Measurements from ENCODE around the gene EFNA5.

Gene EFNA5

DNA sequence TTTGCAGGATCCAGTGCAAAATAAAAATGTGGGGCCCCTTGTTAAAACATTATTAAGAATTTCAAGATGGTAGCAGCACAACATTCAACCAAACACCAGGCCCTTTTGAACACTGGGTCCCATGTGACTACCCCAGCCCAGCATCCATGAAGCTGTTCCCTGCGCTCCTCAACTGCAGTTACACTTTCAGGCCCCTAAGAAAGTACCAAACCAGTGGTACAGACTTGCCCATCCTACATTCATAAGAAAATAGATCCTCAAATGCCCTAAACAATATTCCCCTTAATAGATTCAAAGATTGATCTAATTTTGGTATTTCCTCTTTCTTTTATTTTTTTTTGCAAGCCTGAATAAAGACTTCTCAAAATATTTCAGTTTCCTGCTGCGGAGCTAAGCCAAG lies 201.7 kb downstream of the EFNA5 start:
- H3K4me3 ChIP-seq (ENCODE audit: low read depth, low read length) = no peak overlapping the region
- TF ChIP-seq, protein P1, sequence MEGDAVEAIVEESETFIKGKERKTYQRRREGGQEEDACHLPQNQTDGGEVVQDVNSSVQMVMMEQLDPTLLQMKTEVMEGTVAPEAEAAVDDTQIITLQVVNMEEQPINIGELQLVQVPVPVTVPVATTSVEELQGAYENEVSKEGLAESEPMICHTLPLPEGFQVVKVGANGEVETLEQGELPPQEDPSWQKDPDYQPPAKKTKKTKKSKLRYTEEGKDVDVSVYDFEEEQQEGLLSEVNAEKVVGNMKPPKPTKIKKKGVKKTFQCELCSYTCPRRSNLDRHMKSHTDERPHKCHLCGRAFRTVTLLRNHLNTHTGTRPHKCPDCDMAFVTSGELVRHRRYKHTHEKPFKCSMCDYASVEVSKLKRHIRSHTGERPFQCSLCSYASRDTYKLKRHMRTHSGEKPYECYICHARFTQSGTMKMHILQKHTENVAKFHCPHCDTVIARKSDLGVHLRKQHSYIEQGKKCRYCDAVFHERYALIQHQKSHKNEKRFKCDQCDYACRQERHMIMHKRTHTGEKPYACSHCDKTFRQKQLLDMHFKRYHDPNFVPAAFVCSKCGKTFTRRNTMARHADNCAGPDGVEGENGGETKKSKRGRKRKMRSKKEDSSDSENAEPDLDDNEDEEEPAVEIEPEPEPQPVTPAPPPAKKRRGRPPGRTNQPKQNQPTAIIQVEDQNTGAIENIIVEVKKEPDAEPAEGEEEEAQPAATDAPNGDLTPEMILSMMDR (IDR thresholded peaks at IDR 0.05; ENCODE audit: low read depth, low read length) = no peak
- no peak for DNase-seq (ENCODE audit: low read depth, low spot score)
- in situ Hi-C loops (cut with HindIII; ENCODE audit: low sequenced_read_pairs) = no loop called here

DNA sequence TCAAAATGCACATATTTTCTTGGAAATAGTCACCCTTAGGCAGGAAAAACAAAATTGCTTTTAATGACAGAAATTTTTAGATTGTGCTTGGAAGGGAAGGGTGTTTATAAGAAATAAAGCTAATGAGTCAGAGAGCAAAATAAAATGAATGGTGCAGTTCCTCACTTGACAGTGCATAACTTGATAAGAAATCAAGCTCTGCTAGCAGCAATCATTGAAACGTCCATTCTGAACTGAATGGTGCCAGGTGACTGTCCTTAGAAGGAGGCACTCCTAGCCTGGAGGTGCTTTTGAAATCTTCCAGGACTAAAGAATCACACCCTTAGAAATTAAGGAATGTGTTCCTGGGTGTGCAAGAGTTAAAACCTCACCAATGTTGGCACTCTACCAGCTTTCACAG lies 202.5 kb downstream of the EFNA5 start:
- no peak overlapping the region for H3K4me3 ChIP-seq (ENCODE audit: low read depth, low read length)
- in situ Hi-C loops (cut with HindIII; ENCODE audit: low sequenced_read_pairs) = no loop called here
- TF ChIP-seq, protein P1 (IDR thresholded peaks at IDR 0.05; ENCODE audit: low read depth, low read length) = no peak
- no peak for DNase-seq (ENCODE audit: low read depth, low spot score)

DNA sequence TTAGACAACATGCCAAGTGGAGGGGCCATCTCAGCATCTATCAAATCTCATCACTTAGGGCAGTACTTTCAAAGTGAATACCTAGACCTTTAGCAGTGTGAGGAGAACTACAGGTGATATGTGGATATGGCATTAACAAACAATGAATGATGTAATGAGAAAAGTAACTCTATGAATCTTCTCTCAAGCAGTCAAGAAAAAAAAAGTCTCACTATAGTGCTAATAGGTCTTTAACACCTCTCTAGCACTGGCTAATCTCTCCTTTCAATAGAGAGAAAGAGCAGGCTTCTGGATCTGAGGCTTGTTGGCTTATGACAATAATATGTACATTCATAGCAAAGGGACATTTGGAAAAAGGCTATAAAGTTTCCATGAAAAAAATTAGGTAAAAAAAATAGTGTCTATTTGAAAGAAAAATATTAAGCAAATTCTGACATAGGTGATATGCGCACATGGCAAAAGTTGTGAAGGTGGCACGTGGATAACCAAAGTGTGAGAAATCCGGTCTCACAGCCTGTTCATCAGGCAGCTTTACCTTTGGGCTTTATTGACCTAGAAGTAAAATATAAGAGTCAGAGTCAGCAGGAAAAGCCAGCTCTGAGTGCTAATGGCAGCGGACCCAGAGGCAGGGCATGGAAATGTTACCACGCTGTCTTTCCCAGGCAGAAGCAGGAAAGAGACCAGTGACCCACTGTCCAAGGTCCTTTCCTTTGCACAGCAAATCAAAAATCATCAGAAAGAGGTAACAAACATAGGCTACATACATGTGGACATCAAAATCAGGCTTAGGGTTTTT lies 203.4 kb downstream of the EFNA5 start:
- TF ChIP-seq, protein P1 (IDR thresholded peaks at IDR 0.05; ENCODE audit: low read depth, low read length) = no peak
- H3K4me3 ChIP-seq (ENCODE audit: low read depth, low read length) = no peak overlapping the region
- in situ Hi-C loops (cut with HindIII; ENCODE audit: low sequenced_read_pairs) = no loop called here
- DNase-seq (ENCODE audit: low read depth, low spot score) = no peak

GRCh38 chr5:107466233-107466769 lies 204.4 kb downstream of the EFNA5 start:
- no peak overlapping the region for H3K4me3 ChIP-seq (ENCODE audit: low read depth, low read length)
- peak; percentile 80 for DNase-seq (ENCODE audit: low read depth, low spot score)
- TF ChIP-seq, protein P1 (IDR thresholded peaks at IDR 0.05; ENCODE audit: low read depth, low read length) = no peak
- in situ Hi-C loops (cut with HindIII; ENCODE audit: low sequenced_read_pairs) = no loop called here

- DNase-seq (ENCODE audit: low read depth, low spot score) = no peak
Observed at GRCh38 chr5:107464876-107465275, 205.9 kb downstream of the EFNA5 start.

DNA sequence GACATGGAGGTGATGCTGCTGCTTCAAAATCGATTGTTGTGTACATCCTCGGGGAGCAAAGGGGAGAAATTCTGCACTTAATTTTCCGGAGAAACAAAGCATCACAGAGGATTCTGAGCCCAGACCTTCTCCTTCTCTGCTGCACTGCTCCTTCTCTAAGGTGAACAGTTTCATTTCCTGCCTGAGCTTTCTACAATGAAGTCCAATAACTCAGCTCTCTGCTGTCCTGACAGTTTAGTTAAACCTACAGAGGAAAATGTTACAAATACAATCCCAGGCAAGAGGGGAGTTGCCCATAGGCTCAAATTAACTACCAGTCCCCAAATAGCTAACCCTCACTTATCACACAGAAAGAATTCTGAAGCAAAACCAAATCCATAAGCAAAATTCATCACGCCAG lies 206.3 kb downstream of the EFNA5 start:
- no peak for DNase-seq (ENCODE audit: low read depth, low spot score)
- H3K4me3 ChIP-seq (ENCODE audit: low read depth, low read length) = no peak overlapping the region
- TF ChIP-seq, protein P1 (IDR thresholded peaks at IDR 0.05; ENCODE audit: low read depth, low read length) = no peak
- in situ Hi-C loops (cut with HindIII; ENCODE audit: low sequenced_read_pairs) = no loop called here

More at GRCh38 chr5:107464876-107465275, 205.9 kb downstream of the EFNA5 start:
- TF ChIP-seq, protein P1 (IDR thresholded peaks at IDR 0.05; ENCODE audit: low read depth, low read length) = no peak
- in situ Hi-C loops (cut with HindIII; ENCODE audit: low sequenced_read_pairs) = no loop called here
- H3K4me3 ChIP-seq (ENCODE audit: low read depth, low read length) = no peak overlapping the region
